Mesenteric fat pad (tissue), 1 donor: Measurements from ENCODE around the gene SV2B. TPM values are rescaled to one million over a fixed set of nuclear protein-coding genes. Genes with fewer than 3 reads are reported as not detected.

ENCODE experiments used
- DNase-seq: peaks from one replicate; pipeline ENCODE4 v3.0.0-alpha.2; 2020; ENCODE audit warnings: low spot score
- total RNA-seq: library from RNA; stranded (reverse); fragmentation: NEBNext Ultra II Directional; extraction: Animal tissue kit (Norgen Biotek cat#: 25700); gene quantifications from one replicate; pipeline ENCODE4 v1.2.1, GENCODE V29; 2021
- donor health status: DM: yes; HTN: yes; CAD: no.

SV2B gene
- total RNA-seq, 1 donor from 2014 or later, result 8.1 TPM

DNA sequence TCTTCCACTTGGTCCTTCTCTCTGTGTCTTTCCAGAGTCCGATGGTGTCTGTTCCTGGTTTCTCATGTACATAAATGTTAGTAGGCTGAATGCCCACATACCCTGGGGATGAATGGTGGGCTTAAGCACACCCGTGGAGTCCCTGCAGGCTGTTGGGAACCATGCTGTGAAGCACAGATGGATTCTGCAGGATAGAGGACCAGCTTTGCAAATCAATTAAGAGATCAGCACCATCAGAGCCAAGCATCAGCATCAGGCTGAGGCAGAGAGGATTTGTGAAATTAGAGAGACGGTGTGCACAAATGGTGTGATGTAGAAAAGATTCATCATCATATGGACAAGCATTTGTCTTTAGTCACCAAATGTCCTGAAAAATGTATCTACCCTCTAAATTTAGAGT is 127.1 kb downstream of the SV2B start:
- no peak for DNase-seq

DNA sequence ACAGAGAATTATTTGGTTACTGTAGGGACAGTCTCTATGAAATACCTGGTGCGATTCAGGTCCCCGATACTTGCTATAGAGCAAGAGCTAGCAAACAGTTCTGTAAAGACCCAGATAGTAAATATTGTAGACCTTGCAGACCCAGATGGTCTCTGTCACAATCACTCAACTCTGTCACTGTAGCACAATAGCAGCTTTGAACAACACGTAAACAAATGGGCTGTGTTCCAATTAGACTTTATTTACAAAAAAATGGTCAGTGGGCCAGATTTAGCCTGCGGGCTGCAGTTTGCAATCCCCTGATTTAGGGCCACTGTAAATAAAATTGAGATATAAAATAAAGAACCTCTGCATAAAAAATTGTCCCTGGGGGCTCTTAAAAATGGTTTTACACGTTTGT is 127.7 kb downstream of the SV2B start:
- no peak for DNase-seq

DNA sequence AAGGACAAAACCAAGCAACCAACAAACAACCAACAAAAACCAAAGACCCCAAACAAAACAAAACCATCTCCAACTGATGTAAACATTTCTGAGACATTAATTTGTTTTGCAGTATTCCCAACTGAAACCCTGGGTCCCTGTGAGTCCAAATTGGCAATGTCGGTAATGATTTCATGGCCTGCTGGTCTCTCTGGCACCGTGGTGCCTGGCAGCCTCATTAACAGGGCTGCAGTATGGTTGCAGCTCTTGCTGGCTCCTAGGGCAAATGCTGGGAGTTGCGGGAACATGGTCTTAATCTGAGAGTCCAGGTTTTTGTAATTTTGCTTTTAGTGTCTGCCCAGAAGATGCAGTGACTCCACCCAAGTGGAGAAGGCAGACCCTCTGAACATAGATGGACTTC is 128.3 kb downstream of the SV2B start:
- no peak for DNase-seq

- no peak for DNase-seq
Measured at GRCh38 chr15:91228890-91229289, 128.8 kb downstream of the SV2B start.

DNA sequence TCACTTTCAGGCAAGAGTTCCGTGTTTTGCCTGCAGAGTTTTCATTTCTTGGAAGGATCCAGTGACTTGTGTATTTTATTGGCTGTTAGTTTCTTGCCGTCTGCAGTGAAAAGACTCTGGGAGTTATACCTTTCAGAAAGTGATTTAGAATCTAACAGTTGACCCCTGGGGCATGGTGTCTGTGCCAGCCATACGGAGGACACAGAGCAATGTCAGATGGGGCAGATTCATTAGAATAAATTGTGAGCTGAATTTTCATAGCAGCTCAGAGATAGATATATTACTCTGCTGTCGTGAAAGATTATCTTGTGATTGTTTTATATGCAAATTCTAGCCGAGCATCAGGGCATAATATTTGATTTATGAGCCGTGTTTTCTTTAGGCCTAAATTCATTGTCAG is 131.6 kb downstream of the SV2B start:
- DNase-seq, result no peak

DNA sequence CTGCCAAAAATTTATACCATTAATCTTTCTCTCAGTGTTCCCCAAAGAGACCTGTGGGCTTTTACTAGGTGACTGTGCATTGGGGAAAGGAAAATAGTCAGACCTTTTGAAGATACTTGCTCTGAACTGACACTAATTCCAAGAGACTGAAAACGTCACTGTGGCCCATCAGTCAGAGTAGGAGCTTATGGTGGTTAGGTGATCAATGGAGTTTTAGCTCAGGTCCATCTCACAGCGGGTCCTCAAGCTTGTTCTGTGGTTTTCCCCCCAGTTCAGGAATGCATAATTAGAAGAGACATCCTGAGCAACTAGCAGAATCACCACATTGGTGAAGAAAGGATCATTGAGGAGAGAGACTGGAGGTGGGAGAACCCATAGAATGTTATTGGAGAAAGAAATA is 134.7 kb downstream of the SV2B start:
- no peak for DNase-seq

DNA sequence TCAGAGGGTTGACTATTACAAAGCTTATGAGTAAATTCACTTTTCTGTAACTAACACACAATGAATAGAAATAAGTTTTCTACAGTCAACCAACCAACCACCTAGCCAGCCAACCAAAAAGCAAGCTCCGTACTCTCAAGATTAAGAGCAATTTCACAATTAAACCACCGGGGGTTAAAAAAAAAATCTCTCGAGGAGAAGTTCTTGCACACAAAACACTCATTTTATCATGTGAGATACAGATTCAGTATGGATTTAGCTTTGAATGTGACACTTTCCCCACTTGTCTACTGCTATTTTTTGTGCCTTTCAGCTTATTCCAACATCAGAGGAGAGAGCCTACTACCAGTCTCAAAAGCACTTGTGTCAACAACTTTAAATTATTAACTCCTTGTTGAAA is 135.3 kb downstream of the SV2B start:
- DNase-seq, result no peak

GRCh38 chr15:91237445-91237844 is 137.4 kb downstream of the SV2B start:
- DNase-seq, result no peak

DNA sequence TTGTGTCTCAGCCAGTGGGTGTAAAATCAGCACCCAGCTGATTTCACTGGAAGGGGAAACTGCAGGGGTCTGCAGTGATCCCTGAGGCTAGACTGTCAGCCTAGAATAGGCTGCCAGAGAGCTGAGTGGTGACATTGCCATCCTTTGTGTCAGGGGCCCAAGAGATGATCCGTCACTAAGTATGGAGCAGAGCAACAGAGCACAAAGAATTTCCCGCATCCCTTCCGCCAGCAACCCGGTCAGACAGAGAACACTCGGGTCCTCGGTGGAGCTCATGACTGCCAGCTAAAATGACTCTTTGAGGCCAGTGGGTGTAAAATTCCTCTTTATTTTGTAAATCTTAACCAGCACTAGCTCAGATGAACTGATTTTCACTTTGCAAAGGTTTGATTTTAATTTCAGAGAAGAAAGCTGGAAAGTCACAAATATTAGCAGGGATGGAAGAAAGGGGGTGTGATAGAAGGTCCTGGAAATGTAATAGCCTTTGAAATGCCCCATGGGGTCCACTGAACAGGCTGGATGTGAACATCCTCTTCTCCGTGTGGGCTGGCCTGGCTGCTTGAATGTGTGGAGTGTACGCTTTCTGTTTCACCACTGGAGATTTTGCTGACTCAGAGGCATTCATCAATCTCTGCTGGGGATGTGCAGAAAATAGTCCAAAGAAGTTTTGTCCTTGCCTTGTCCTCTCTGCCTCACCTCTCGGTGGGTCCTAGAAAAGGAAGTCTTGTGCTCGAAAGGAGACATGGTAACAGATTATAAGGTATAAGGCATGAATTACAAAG is 138.8 kb downstream of the SV2B start:
- no peak for DNase-seq

DNA sequence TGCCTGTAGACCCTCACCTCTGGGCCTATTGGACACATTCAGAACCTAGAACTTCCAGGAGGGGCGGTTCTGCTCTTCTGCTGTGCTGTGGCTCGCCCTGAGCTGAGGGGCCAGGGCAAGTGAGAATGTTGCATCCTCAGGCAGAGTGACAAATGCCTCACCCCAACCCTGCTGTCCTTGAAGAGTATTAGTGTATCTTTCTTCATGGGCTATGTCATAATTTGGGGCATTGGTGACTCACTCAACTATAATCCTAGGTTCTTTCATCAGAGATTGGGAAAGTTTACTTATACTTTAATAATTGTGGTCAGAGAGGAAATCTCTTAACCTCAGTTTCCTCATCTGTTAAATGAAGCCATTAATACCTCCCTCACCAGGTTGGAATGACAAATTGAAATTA is 143.8 kb downstream of the SV2B start:
- DNase-seq, result no peak

DNA sequence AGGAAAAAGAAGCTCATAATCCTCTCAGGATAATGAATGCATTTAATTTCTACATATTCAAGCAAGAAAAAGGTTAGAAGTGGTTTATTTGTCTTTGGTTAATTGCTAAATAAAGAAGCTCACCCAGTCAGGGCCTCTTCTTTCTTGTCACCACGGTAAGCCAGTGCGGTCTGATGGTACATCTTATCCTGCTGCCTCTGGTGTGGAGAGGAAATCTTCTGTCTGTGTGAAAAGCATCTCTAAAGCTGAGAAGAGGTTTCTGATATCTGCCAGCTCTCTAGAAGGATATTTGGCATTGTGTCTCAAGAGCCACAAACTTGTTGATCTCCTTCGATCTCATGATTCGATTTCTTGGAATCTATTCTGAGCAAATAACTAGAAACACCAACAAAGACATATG is 144.9 kb downstream of the SV2B start:
- no peak for DNase-seq

GRCh38 chr15:91246998-91247397 is 146.9 kb downstream of the SV2B start:
- DNase-seq, result no peak

GRCh38 chr15:91249591-91249990 is 149.5 kb downstream of the SV2B start:
- no peak for DNase-seq

GRCh38 chr15:91252322-91252721 is 152.3 kb downstream of the SV2B start:
- DNase-seq, result no peak

GRCh38 chr15:91252756-91253155 is 152.7 kb downstream of the SV2B start:
- DNase-seq, result no peak

- DNase-seq, result no peak
Measured at GRCh38 chr15:91253605-91254004, 153.5 kb downstream of the SV2B start.

DNA sequence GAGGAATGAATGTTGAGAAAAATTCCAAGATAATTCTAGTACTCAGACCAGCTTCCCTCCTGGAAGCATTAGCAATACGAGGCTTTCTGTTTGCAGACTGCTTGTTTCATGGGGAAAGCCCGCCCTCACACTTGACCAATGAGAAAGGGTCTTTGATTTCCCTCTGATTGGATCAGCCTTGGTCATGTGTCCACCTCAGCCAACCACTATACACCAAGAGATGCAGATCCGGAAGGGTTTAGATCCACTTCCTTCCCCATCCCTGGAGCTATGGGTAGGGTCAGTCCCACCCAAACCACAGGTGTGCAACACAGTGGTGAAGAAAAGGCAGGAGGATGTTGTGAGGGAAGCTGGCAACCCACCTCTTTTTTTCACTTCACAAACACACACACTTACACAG is 154.7 kb downstream of the SV2B start:
- DNase-seq, result no peak

- DNase-seq, result no peak
Measured at GRCh38 chr15:91255670-91256192, 155.7 kb downstream of the SV2B start.

DNA sequence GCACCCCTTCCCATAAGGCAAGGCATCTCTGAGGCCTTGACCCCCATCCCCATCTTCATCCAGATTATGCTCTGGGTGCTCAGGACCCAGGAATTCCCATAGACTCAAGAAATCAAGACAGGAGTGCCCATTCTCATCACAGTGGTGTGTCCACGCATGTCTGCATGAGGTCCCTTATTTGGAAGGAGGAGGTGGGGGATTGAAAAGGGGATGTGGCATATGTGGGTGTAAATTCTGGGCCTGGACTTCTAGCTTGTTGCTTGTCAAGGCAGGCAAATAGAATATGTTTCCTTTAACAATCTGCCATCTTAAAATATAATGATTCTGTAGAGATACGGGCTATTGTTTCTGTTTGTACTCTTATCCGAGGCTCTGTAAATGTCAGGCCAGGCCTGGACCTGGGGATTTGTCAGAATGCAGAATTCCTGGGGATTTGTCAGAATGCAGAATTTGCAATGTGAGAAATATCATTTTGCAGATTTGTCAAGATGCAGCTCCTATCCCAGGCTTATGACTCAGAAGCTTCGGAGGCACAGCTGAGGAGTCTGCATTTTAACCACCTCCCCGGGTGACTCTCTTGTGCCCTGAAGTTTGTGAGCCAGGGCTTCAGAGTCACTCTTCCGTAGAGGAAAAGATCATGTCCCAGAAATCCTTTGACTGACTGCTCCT is 157.8 kb downstream of the SV2B start:
- no peak for DNase-seq

DNA sequence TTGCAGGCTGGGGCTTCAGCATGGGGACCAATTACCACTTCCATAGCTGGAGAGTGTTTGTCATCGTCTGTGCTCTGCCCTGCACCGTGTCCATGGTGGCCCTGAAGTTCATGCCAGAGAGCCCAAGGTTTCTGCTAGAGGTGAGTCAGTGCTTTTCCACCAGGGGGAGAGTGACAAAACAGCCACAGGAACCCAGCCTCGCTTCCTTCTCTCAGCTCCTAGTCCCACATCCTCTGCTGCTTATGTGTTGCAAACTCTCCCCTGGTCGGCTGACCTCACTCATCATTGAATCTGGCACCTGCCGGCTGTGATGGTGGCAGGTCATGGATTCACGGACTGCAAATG is 158.3 kb downstream of the SV2B start:
- DNase-seq, result no peak

GRCh38 chr15:91259077-91259476 is 159.0 kb downstream of the SV2B start:
- DNase-seq, result no peak

DNA sequence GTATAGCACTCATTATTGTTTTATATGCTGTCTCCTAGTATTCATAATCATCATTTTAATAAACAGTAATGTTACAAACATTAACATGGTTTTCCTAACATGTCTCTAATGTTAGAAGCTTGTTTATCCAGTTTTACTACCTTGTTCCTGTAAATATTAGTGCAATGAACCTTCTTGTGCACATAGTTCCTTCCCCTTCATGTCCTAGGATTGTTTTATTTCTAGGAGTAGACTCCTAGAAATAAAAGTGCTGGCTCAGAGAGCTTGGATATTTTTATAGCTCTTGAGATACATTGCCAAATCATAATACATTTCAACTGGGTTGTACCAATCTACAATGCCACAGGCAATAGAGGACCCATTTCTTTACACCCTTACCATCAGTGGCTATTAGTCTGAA is 161.3 kb downstream of the SV2B start:
- DNase-seq, result no peak
